HG03039 (cell line): Measurements from ENCODE around the gene MAPK7.

Experiments used
- ATAC-seq: cut with Tn5 transposase; IDR thresholded peaks from one replicate; pipeline ENCODE4 v1.9.1; 2021; ENCODE audit warnings: mild to moderate bottlenecking, moderate library complexity; ENCODE audit not compliant: unreplicated experiment

MAPK7 gene

GRCh38 chr17:19414396-19415280 lies 36.3 kb downstream of the MAPK7 start:
- no peak for ATAC-seq

DNA sequence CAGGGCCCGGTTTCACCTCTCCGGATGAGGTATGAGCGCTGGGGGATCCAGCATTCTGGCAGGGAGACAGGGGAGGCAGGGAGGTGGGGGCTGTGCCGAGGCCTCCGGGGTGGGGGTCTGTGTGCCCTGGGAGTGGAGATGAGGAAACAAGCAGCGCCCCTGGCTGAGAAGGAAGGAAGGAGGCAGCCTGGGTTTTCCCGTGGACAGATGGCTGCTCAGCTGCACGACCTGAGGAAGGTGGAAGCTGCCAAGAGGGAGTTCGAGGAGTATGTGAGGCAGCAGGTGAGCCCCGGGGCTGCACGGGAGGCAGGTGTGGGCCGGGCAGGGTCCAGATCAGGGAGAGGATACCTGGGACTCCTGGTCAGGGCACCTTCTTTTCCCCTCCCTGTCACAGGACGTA lies 37.0 kb downstream of the MAPK7 start:
- ATAC-seq: no peak

GRCh38 chr17:19415806-19416775 lies 37.8 kb downstream of the MAPK7 start:
- no peak for ATAC-seq

GRCh38 chr17:19417611-19418010 lies 39.3 kb downstream of the MAPK7 start:
- no peak for ATAC-seq

DNA sequence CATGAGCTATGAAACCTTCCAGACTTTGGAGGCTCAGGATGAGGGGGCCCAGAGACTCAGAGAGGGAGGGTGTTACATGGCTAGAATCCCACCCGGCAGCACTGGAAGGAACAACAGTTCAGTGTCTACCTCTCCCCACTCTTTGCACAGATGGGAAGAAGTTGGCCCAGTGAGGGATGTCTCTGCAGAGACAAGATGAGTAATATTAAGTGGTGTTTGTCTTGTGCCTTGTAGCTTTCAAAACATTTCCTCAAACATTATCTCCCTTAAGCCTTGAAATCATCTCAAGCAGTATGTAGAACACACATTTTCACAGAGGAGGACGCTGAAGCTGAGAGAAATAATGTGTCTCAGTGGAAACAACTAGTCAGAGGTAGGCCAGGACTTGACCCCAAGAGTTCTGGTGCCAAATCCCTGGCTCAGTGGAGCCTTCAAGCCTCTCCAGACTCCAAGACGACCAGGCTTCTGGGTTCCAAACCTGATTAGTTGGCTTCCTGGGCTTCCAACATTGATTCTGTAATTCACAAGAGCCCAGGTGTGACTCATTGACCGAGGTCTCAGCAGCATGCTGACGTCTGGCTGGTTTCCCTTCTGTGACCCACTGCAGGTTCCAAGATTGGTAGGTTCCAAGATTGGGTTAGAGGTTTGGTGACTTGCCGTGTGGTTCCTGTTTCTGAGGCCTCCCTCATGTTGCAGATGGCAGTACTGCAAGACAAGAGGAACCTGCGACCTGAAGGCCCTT lies 40.1 kb downstream of the MAPK7 start:
- no peak for ATAC-seq

GRCh38 chr17:19421219-19421618 lies 42.9 kb downstream of the MAPK7 start:
- ATAC-seq: no peak

GRCh38 chr17:19421926-19422325 lies 43.6 kb downstream of the MAPK7 start:
- ATAC-seq: no peak

- ATAC-seq: no peak
Observed at GRCh38 chr17:19424934-19425868, 46.9 kb downstream of the MAPK7 start.

GRCh38 chr17:19426631-19427030 lies 48.3 kb downstream of the MAPK7 start:
- no peak for ATAC-seq

DNA sequence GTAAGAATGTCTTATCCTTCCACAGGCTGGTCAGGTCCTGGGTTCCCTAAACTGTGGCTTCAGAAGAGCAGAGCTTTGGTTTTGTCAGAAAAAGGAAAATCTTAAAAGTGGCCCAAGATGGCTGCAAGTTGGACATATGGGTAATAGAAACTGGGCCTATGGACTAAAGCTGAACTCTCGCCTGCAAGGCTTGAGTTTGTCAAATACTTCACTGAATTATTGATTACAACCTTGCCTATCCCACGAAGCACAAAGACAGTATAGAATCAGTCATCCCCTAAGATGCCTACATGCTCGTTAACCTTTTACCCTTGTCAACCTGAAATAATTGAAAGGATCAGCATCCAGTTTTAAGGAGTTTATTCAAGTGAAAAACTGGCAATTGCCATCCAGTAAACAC lies 53.4 kb downstream of the MAPK7 start:
- ATAC-seq: no peak
